ENCODE measurements around the gene APAF1. TPM values are rescaled to one million over a fixed set of nuclear protein-coding genes. Genes with fewer than 3 reads are reported as not detected.

The APAF1 gene
- total RNA-seq, 4 donors from 2014 or later, result 7.5 to 18.6 (median 8.5) TPM

DNA sequence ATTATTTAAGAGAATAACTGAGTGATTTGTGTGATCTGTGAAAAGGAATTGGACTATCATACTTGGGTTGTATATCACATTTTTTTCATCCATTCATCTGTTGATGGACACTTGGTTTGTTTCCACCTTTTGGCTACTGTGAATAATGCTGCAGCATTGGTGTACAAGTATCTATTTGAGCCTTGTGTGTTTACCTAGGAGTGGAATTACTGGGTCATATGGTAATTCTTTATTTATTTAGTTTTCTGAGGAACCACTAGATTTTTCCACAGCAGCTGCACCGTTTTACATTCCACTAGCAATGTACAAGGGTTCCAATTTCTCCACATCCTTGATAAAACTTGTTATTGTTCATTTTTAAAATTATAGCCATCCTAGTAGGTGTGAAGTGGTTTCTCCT is 56.1 kb downstream of the APAF1 start:
- H3K27ac ChIP-seq, result no peak overlapping the region
- TF ChIP-seq, protein P1, sequence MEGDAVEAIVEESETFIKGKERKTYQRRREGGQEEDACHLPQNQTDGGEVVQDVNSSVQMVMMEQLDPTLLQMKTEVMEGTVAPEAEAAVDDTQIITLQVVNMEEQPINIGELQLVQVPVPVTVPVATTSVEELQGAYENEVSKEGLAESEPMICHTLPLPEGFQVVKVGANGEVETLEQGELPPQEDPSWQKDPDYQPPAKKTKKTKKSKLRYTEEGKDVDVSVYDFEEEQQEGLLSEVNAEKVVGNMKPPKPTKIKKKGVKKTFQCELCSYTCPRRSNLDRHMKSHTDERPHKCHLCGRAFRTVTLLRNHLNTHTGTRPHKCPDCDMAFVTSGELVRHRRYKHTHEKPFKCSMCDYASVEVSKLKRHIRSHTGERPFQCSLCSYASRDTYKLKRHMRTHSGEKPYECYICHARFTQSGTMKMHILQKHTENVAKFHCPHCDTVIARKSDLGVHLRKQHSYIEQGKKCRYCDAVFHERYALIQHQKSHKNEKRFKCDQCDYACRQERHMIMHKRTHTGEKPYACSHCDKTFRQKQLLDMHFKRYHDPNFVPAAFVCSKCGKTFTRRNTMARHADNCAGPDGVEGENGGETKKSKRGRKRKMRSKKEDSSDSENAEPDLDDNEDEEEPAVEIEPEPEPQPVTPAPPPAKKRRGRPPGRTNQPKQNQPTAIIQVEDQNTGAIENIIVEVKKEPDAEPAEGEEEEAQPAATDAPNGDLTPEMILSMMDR (IDR thresholded peaks at IDR 0.05), result no peak
- no peak for TF ChIP-seq EP300 (IDR thresholded peaks at IDR 0.05)
- TF ChIP-seq POLR2AphosphoS5 (IDR thresholded peaks at IDR 0.05), result no peak
- no peak for TF ChIP-seq POLR2A (IDR thresholded peaks at IDR 0.05)
- H3K9me3 ChIP-seq, result no peaks in the 10 kb centered on the region
- ATAC-seq, result no peak
- no peak overlapping the region for H3K4me3 ChIP-seq
- no peaks in the 10 kb centered on the region for H3K27me3 ChIP-seq
- WGBS, 2 donors (ENCODE audit: low coverage in 1 of 2), result 8 to 9% methylated on average over 1 of the region's 1 CpG
- peaks cover 0 to 26% (median 6%) of the 10 kb centered on the region in 3 donors for H3K4me1 ChIP-seq
- peaks cover 0 to 7% of the 10 kb centered on the region in 2 donors for H3K36me3 ChIP-seq

DNA sequence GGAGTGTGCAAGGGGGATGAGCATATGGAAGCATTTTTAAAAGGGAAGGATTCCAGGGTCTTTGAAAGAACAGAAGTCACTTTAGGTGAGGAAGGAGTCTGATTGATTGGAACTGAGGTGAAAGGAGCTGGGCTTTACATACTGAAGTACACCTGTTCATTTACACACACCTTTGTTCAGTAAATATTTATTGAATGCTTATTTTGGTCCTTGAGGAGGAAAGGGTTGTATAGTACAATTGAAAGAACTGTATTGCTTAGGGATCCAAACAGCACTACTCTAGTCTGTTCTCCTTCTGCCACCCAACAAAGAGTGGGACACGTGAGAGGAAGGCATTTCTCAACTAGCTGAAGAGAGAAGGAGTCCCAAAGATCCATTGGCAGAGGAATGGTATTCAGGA is 63.9 kb downstream of the APAF1 start:
- no peak for ATAC-seq
- peaks cover 0 to 67% of the 10 kb centered on the region in 2 donors for H3K36me3 ChIP-seq
- WGBS, 2 donors (ENCODE audit: low coverage in 1 of 2), result 100% methylated on average over 1 of the region's 1 CpG; no CpG with 5 or more reads in 1 of the 2 donors

DNA sequence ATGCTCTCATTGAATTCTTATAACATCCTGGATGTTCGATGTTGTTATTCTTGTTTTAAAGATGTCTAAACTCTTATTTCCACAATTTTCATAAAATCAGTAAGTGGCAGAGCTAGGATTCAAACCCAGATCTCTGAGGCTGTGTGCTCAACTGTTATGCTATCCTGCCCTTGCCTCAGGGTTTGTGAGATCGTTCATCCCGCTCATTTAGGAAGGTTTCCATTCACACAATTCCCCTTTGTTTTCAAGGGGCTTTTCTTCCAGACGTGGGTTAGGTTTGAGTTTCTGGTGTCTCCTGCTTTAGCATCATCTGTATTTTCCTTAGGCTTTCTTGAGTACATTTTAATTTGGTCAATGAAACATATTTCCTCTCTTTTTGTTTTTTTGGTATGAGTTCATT is 69.3 kb downstream of the APAF1 start:
- H3K36me3 ChIP-seq, result peaks cover 0 to 83% of the 10 kb centered on the region in 2 donors
- ATAC-seq, result no peak
- no peak overlapping the region for H3K27ac ChIP-seq
- no peak for TF ChIP-seq POLR2A (IDR thresholded peaks at IDR 0.05)
- TF ChIP-seq EP300 (IDR thresholded peaks at IDR 0.05), result no peak
- no peak for TF ChIP-seq POLR2AphosphoS5 (IDR thresholded peaks at IDR 0.05)
- TF ChIP-seq, protein P1 (IDR thresholded peaks at IDR 0.05), result no peak
- H3K4me1 ChIP-seq, result no peaks in the 10 kb centered on the region
- no peak overlapping the region for H3K4me3 ChIP-seq
- H3K9me3 ChIP-seq, result no peaks in the 10 kb centered on the region
- no peaks in the 10 kb centered on the region for H3K27me3 ChIP-seq
- WGBS, 2 donors (ENCODE audit: low coverage in 1 of 2), result 81 to 89% methylated on average over 4 of the region's 4 CpGs

More for the DNA sequence above, 63.9 kb downstream of the APAF1 start:
- Histone ChIP-seq H3K27me3 (no peaks in the 10 kb centered on the region), H3K27ac (no peak overlapping the region), H3K4me3 (no peak overlapping the region), H3K9me3 (no peaks in the 10 kb centered on the region), H3K4me1 (no peaks in the 10 kb centered on the region)
- TF ChIP-seq POLR2A (IDR thresholded peaks at IDR 0.05) (no peak), POLR2AphosphoS5 (IDR thresholded peaks at IDR 0.05) (no peak), EP300 (IDR thresholded peaks at IDR 0.05) (no peak)
- TF ChIP-seq, protein P1 (IDR thresholded peaks at IDR 0.05), result no peak

DNA sequence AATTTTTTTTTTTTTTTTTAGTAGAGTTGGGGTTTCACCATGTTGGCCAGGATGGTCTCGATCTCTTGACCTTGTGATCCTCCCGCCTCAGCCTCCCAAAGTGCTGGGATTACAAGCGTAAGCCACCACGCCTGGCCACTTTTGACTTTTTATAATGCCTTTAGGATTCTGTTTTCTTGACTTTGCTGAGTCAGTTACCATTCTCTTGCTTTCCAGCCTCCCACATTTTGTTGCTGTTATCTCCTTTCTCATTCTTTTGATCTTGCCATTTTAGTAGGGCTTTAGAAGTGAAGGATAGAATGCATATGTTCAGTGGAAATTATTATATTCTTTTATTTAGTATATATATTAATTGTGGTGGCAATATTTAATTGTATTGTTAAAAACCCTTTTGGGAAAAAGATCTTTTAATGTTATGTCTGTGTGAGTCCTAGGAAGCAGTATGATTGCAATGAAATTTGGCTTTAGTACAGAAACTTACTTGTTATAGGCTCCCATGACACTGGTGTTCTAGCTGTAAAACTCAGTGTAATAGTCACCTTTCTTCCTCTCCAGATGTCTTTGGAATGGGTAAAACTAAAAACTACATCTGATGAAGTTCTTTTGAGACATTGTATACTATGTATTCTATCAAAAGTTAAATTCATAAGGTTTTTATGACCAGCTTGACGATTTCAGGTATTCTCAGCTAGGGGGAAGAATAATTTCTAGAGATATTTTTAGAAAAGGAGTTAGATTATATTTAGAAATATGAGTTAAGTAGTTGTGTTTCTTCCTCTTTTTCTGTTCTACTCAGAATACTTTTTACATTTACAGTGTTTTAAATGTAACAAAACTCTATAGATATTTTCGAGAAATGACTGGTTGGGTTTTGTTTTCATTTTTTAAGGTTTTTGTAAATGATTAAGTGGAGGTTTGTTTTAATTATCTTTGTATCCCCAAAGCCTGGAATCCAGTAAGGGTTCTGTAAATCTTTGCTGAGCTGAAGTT is 74.7 kb downstream of the APAF1 start:
- Histone ChIP-seq H3K4me3 (no peak overlapping the region), H3K27me3 (no peaks in the 10 kb centered on the region), H3K4me1 (no peaks in the 10 kb centered on the region), H3K27ac (no peak overlapping the region), H3K36me3 (peaks cover 0 to 58% of the 10 kb centered on the region in 2 donors), H3K9me3 (no peaks in the 10 kb centered on the region)
- TF ChIP-seq EP300 (IDR thresholded peaks at IDR 0.05), result no peak
- no peak for TF ChIP-seq POLR2A (IDR thresholded peaks at IDR 0.05)
- no peak for TF ChIP-seq POLR2AphosphoS5 (IDR thresholded peaks at IDR 0.05)
- TF ChIP-seq, protein P1 (IDR thresholded peaks at IDR 0.05), result no peak
- 84 to 100% methylated on average over 1 to 6 of the region's 6 CpGs for WGBS, 2 donors (ENCODE audit: low coverage in 1 of 2)
- ATAC-seq, result no peak

Data from gastroesophageal sphincter (tissue), 4 donors.